UCSD-AML1 (cell line): ENCODE results near the gene CRYGS.
A peak's percentile ranks its signal among the peaks of the same experiment; 100 is the strongest.
"Not testable (repeated sequence)": the region's sequence is repeated elsewhere in the genome, so short reads cannot be mapped to it uniquely, and the experiment has no call there.

Experiments
- DNase-seq: peaks from one replicate; lab custom pipeline; 2025; ENCODE audit not compliant: unreplicated experiment; lab: John Stamatoyannopoulos, UW

CRYGS gene

GRCh38 chr3:186564586-186564985, 20.4 kb upstream of the CRYGS start:
- DNase-seq: no peak

DNA sequence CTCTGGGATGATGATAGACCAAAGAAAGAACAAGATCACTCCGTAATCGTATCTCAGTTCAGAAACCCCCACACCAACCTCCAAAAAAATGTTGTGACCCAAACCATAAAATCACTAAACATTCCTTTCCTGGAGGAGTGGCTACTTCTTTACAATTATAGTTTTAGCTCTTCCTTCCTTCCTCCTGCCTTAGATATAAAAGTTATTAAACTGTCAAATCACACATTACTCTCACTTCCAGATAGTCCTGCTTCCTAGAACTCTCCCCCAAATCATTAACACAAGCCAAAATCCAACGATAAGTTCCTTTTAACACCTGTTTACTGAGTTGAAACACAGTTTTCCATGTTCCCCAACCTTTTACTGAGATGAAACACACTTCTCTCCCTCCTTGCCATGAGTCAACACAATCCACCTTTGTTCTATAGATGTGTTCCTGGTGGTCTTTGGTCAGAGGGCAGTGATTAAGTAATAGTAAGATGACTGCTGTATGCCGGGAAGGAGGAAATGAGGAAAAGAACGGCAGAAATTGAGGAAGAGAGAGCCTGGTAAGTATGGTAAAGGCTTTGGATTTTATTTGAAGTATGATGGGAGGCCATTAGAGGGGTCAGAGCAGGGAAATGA, 8.3 kb upstream of the CRYGS start:
- no peak for DNase-seq

GRCh38 chr3:186551387-186551786, 7.2 kb upstream of the CRYGS start:
- DNase-seq: no peak

GRCh38 chr3:186549497-186549896, 5.3 kb upstream of the CRYGS start:
- no peak for DNase-seq

- DNase-seq: no peak
Observed at GRCh38 chr3:186540835-186541226, 3.3 kb downstream of the CRYGS start.

DNA sequence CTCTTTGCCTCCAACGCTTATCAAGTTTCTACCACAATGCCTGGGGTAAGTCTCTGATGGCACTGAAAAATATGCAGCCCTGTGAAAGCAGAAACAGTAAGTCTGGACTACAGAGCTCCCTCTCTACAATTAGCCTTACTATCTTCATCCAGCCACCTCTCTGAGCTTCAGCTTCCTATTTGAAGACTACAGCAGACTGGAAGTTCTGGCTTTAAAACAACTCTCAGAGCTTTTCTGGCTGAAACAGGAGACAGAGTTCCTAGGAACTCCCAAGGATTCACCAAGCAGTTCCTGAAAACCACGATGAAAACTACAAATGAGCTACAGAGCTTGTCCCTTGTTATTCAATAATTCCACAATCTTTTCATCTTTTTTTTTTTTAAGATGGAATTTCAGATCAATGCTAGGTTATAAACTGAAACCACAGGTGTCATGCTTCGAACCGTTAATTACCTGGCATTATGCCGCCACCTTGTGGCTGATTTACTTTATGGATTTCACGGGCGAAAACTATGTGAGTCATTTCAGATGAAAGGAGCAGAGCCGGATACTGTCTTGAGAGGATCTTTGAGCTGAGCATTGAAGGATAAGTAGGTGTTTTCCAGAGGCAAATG, 3.9 kb downstream of the CRYGS start:
- peak; percentile 51 for DNase-seq

DNA sequence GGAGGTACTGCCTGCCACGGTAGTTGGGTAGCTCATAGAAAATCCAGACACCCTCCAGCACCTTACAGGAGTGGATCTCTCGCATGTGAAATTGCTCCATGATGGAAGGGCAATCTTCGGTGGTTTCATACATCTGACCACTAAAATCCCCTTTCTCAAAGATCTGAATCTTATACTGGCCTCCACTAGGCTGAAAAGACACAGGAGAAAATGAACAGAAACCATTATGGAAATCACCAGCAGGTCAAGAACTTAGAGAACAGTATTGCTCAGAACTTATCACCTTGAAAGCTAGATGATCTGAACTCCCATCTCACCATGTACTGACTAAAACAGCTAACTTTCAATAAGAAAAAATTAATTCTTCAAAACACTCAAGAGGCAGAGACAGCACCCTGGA, 5.4 kb downstream of the CRYGS start:
- no peak for DNase-seq

GRCh38 chr3:186536883-186537844, 7.0 kb downstream of the CRYGS start:
- DNase-seq: no peak

DNA sequence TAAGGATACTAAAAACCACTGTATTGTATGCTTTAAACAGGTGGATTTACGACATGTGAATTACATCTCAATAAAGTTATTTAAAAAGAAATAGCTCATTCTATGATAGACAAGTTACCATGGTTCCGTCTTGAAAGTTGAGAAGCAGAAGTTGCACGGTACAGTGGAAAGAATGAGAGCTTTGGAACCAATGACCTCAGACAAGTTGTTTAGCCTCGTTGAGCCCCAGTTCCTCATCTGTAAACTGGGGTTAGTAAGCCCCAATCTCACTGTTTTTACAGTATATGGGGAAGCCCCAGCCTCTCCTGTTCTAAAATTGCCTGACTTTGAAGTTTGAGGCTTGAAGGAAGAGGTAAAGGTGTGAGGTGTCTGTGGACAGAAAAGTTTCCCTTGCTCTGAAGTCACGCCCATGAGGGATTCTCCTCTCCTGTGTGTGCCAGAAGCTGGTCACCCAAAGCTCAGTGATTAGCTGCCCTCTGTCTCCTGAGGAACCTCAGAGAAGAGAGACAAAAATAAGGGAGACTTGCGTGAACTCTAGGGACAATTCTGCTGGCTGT, 10.0 kb downstream of the CRYGS start:
- no peak for DNase-seq

- DNase-seq: peak; percentile 34
Observed at GRCh38 chr3:186532598-186533072, 11.5 kb downstream of the CRYGS start.

- not testable (repeated sequence) for DNase-seq
Observed at GRCh38 chr3:186531694-186532093, 12.5 kb downstream of the CRYGS start.

DNA sequence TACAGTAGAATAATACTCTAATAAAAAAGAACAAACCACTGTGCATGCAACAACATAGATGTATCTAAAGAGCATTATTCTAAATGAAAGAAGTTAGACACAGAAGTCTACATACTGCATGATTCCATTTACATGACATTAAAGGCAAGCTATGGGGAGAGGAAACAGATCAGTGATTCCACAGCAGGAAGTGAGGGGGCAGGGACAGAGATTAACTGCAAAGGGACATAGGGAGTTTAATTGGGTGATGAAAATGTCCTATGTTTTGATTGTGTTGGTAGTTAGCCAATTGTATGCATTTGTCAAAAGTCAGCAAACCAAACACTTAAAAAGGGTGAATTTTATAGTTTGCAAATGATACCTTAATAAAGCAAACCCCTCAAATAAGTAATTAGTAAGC, 13.8 kb downstream of the CRYGS start:
- no peak for DNase-seq

DNA sequence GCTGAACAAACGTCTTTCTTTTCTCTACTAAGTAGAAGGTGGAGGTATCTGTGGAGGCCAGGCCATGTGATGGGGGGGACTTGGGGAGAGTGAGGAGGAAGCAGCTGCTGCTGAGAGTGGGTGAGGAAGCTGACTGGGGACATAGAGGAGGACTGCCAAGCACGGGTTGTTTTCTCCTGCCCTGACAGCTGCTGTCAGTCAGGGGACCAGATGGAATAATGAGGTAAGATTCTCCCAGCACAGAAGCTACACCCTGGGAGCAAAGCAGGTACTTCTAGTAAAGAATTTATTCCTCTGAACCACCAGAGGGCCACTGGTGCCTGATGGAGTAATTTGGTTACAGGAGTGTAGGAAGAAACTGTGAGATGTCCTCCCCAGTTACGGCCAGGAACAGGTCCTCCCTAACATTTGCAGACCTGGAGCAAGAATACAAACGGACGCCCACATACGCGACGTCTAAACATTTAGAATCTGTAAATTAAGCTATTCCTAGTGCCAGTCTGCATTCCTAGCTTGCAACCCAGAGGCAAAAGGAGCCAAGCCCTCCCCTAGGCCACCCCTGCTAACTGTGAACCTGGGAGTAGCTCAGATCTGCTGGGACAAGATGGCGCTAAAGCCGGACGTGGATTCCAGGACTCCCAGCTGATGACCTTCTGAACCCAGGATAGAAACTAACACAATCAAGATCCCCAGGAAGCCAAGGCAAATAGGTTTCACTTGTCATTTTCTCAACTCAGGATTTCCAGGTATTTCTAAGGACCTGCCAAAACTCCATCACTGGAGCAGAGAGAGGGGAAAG, 14.8 kb downstream of the CRYGS start:
- DNase-seq: peak; percentile 43

- no peak for DNase-seq
Observed at GRCh38 chr3:186526256-186526606, 17.9 kb downstream of the CRYGS start.

DNA sequence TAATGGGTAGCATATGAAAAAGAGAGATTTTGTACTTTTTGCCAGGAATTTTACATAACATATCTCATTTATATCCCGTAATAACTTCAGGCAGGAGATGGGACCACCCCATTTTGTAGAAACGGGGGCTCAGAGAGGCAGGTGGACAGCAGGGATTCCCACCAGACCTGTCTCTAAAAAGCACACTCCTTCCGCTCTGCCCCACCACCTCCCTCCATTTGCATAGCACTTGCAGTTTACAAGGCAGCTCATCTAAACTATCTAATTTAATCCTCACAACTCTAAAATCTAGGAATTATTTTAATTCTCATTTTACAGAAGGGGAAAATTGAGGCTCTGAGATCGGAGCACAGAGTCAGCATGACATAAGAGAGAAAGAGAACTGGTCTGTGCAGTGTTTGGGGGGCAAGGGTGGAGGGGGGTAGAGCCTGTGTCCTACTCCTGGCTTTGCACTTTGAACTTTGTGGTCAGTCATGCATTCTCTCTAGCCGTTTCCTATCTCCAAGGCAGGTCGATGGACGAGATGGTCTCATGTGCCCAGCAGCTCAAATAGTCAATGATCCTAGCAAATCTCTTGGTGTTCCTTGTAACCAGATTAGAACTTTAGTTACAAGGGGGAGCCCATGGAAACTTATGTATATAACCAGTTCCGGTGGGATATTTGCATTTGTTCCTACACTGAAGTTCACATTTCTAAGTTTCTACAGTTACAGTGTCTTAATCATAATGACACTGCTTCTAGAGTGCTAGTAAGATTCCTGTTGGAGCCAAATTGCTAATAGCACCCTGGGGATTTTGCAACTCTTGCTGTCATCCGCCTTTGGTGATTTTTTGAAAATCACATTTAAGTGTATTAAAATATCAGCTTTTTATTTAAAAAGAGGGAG, 18.6 kb downstream of the CRYGS start:
- DNase-seq: no peak

DNA sequence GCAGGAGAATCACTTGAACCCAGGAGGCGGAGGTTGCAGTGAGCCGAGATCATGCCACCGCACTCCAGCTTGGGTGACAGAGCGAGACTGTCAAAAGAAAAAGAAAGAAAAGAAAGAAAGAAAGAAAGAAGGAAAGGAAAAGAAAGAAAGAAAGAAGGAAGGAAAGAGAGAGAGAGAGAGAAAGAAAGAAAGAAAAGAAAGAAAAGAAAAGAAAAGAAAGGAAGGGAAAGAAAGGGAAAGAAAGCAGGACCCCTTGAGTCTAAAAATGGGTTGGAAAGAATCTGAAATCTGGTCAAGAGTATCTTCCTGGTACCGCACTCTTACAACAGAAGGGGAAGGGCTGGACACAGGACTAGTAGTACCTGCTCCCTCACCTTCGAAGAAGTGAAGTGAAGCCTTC, 19.6 kb downstream of the CRYGS start:
- no peak for DNase-seq

- no peak for DNase-seq
Observed at GRCh38 chr3:186523434-186523833, 20.7 kb downstream of the CRYGS start.

- no peak for DNase-seq
Observed at GRCh38 chr3:186523022-186523421, 21.2 kb downstream of the CRYGS start.

GRCh38 chr3:186520957-186521842, 23.0 kb downstream of the CRYGS start:
- no peak for DNase-seq
